Neural cell (in vitro differentiated cells): ENCODE measurements around the gene KDM5D.

Experiments used
- EP300 ChIP-seq: fragments of 450-650 bp; conservative IDR thresholded peaks from 2 replicates; pipeline ENCODE4 v1.6.1; 2014; ENCODE audit warnings: antibody characterized with exemption, mild to moderate bottlenecking, moderate library complexity; ENCODE audit not compliant: poor library complexity, severe bottlenecking
- EZH2 ChIP-seq: fragments of 200-600, 300-800 bp; shearing (Covaris generic), sonication (generic); IDR thresholded peaks from 2 replicates; pipeline ENCODE4 v1.6.1; 2014; ENCODE audit warnings: antibody characterized with exemption, low read length, borderline replicate concordance, mild to moderate bottlenecking; ENCODE audit not compliant: insufficient read depth, poor library complexity, severe bottlenecking
- POLR2AphosphoS5 ChIP-seq: IDR thresholded peaks from 2 replicates; pipeline ENCODE4 v1.6.1; 2012
- TAF1 ChIP-seq: IDR thresholded peaks from 2 replicates; pipeline ENCODE4 v1.6.1; 2012; ENCODE audit warnings: low read depth
- TF ChIP-seq, protein P1 (sequence below): fragments of 450-650 bp; IDR thresholded peaks from 2 replicates; pipeline ENCODE4 v1.5.1; 2014; ENCODE audit warnings: antibody characterized with exemption, mild to moderate bottlenecking, moderate library complexity; ENCODE audit not compliant: poor library complexity, severe bottlenecking

DNA sequence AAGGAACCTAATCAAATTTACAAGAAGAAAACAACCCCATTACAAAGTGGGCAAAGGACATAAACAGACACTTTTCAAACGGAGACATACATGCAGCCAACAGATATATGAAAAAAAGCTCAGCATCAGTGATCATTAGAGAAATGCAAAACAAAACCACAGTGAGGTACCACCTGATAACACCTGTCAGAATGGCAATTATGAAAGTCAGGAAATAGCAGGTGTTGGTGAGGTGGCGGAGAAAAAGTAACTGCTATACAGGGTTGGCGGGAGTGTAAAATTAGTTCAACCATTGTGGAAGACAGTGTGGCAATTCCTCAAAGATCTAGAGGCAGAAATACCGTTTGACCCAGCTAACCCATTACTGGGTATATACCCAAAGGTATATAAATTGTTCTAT lies 31.1 kb downstream of the KDM5D start:
- TF ChIP-seq EZH2 (no peak), POLR2AphosphoS5 (no peak), EP300 (no peak), TAF1 (no peak)
- TF ChIP-seq, protein P1, sequence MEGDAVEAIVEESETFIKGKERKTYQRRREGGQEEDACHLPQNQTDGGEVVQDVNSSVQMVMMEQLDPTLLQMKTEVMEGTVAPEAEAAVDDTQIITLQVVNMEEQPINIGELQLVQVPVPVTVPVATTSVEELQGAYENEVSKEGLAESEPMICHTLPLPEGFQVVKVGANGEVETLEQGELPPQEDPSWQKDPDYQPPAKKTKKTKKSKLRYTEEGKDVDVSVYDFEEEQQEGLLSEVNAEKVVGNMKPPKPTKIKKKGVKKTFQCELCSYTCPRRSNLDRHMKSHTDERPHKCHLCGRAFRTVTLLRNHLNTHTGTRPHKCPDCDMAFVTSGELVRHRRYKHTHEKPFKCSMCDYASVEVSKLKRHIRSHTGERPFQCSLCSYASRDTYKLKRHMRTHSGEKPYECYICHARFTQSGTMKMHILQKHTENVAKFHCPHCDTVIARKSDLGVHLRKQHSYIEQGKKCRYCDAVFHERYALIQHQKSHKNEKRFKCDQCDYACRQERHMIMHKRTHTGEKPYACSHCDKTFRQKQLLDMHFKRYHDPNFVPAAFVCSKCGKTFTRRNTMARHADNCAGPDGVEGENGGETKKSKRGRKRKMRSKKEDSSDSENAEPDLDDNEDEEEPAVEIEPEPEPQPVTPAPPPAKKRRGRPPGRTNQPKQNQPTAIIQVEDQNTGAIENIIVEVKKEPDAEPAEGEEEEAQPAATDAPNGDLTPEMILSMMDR, result no peak
